GM18909 (cell line): ENCODE measurements around the gene GFOD2.

Experiments
- ATAC-seq: cut with Tn5 transposase; IDR thresholded peaks from one replicate; pipeline ENCODE4 v1.9.1; 2021; ENCODE audit warnings: mild to moderate bottlenecking; ENCODE audit not compliant: unreplicated experiment, poor library complexity

The GFOD2 gene

DNA sequence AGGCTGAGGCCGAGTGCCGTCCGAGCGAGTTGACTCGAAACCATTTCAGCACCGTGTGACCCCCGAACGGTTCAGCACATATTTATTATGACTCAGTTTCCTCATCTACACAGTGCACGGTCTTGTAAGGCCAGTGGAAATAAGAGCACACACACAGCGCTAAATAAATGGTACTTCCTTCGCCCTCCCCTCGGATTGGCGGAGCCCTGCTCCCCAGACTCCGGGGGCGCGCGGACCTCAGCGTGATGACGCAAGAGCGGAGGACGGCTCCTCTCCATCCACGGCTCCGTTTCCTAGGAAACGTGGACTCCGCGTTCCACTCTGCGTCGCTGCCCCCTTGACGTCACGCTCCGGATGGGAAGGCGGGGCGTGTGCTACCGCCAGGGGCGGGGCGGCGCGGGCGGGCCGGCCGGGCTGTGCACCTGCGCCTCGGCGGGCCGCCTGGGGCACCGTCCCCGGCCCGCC is 58.5 kb downstream of the GFOD2 start, which contains the start of gene PARD6A:
TSS of gene PARD6A (plus strand) at position 397 of the 465 bp plus-strand sequence. CDS start 79 bp downstream, outside the sequence.
- peak; percentile 81 for ATAC-seq

DNA sequence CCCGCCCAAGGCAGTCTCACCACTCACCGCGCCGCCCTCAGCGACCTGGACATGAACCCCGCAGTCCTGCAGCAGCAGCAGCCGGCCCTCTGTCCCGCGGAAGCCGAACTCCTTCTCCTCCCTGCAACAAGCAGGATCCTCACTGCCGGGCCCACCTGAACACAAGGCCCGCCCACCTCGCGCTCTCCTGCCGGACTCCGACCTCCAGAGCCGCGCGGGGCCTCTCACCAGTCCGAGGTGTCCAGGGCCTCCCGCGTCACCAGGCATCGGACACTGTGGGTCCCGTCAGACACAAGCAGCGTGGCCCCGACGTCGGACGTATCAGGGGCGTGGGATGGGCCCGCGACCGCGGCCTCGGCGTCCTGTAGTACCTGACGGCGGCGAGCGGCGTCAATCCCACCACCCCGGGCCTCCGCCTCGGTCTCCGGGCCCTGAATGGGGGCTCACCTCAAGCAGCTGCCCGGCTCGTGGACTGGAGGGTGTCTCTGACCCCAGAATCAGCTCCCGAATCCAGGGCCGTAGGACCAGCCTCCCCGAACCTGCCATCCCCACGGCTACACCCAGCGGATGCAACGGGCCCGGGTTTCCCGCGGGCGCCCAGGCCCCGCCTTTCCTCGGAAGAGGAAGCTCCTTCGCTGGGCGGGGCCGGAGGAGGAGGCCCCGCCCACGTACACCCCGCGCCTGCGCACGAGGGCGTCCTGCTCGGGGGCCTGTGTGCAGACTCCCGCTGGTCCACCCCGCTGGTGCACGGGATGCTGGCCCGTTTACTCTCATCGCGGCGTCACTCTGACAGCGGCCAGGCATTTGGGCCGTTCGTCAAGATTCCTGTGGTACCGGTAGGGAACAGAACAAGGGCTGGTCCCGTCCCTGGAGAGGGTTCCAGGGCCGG is 59.2 kb downstream of the GFOD2 start, which contains the start of gene ACD:
TSS of gene ACD (minus strand) at position 586 of the 889 bp plus-strand sequence. CDS start at position 546, 40 bp downstream.
- peak; percentile 53 for ATAC-seq

DNA sequence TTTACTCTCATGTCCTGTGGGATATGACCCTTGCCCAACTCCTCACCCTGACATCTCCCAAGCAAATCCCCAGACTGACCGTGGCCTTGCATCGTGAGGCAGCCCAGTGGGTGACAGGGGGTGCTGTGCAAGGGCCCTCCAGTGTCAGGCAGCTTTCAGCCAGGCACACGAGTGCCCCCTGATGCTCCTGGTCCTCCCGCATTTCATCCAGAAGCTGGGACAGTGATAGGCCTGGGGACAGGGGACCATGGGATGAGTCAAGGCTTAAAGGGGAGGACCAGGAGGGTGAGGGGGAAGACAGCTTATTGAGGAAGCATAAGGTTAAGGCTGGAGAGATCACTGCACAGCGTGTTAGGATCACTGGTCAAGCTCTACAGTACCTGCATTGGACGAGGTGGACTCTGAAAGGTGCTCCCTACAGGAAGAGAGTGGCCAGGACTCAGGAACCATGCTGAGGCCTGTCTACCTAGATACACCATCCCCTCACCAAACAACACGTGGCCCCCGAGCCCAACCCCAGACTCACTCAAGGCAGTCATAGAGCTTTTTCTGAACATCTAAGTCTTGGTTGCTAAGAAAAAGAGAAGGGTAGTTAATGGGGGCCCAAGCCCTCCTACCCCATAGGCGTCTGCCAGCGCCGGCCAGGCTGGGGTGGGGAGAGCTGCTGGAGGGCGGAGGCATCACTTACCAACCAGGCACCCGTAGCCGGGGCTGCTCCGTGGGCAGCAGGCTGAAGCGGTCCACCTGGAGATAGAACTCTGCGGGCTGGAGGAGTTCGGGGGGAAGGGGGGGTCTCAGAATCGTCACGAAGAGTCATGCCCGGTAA is 60.1 kb downstream of the GFOD2 start:
- ATAC-seq: no peak

DNA sequence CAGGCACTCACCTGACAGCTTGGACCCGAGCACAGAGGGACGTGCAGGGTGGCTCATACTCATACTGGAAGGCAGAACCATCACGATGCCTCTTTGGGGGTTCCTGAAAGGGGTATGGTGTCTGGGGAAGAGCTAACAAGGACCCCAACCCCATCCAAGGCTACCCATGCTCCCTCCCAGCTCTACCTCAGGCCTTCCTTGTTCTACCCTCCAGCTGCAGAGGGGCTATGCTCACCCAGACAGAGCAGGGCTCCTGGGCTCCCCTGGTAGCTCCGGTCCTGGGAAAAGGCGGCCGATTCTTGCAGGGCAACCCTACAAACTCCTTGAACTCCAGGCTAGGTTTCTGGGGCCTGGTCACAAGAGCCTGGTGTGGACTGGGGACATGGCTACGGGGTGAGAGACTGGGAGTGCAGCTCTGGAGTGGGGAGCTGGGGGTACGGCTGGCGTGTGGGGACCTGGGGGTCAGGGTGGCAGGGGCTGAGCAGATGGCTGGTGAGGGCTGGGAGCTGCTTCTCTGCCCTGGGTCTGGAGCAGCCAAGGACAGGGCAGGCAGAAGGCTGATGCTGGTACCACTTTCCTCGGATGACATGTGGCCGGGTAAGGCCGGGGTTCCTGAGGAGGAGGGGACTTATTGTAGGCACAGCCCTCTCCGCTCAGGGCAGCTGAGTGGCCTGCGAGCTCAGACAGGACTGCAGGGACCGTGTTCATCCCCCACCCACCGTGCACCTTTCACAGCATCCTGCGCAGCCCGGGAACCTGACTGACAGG is 61.2 kb downstream of the GFOD2 start:
- no peak for ATAC-seq

DNA sequence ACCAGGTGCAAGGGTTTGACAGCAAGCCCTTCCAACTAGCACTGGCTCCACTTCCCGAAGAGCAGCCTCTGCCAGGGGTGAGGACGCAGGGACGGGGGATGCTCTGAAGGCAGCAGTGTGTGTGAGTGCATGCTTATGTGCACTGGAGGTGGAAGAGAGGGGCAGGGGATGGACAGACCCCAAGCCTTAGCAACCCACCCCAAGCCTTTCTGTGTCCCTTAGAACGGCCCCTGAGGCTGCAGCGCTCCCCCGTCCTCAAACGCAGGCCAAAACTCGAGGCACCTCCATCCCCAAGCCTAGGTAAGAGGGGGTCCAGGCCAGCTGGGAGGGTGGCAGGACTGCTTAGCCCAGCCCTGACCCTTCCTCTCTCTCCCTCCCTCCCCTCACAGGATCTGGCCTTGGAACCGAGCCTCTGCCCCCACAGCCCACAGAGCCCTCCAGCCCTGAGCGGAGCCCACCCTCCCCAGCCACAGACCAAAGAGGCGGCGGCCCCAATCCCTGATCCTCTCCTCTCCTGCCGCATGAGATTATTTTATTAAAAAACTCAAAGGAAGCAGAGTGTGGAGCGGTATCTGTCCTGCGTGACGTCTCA is 62.0 kb downstream of the GFOD2 start:
- no peak for ATAC-seq

DNA sequence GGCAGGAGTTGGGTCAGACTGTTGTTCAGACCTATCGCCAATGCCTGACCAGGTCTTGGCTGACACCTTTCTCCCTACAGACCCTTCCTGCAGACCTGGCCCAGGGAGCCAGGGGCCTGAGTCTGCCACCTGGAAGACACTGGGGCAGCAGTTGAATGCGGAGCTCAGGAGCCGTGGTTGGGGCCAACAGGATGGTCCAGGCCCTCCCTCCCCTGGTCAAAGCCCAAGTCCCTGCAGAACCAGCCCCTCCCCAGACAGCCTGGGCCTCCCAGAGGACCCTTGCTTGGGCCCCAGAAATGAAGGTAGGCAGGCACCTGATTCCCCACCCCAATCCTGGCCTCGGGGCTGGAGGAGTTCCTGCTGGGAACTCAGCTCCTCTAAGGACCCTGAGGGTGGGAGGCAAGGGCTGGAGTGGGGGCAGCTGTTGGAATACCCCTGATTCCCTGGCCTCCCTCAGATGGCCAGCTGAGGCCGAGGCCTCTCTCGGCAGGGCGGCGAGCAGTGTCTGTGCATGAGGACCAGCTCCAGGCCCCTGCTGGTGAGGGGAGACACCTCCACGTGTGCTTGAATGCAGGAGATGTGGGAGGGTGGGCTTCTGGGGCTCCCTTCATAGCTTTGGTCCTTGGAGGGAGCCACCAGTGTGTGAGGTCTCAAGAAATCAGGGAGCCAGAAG is 62.6 kb downstream of the GFOD2 start:
- ATAC-seq: no peak

DNA sequence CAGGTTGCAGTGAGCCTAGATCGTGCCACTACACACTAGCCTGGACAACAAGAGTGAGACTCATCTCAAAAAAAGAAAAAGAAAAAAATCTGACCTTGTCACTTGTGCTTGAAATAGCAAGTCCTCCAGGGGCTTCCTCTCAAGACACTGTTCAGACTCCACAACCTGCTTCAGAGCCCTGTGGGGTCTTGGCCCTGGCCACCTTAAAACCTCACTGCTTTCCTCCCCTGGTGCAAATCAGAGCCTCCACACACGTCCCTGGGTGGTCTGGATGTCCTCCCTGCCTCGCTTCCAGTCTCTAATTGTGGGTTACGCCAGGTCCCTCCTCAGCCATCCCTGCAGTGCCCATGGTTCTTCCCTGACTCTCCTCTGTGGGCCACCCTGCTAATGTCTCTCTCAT is 63.8 kb downstream of the GFOD2 start:
- no peak for ATAC-seq

DNA sequence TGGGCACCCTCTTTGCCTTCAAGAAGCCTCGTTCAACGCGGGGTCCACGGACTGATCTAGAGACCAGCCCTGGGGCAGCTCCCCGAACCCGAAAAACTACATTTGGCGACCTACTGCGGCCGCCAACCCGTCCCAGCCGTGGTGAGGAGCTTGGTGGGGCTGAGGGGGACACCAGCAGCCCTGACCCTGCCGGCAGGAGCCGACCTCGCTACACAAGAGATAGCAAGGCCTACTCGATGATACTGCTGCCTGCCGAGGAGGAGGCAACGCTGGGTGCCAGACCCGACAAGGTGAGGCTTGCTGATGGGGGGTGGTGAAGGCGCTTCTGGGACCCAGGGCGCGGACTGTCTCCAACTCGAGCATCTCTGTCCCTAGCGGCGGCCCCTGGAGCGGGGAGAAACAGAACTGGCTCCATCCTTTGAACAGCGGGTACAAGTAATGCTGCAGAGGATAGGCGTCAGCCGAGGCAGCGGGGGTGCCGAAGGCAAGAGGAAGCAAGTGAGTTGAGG is 64.7 kb downstream of the GFOD2 start:
- no peak for ATAC-seq

DNA sequence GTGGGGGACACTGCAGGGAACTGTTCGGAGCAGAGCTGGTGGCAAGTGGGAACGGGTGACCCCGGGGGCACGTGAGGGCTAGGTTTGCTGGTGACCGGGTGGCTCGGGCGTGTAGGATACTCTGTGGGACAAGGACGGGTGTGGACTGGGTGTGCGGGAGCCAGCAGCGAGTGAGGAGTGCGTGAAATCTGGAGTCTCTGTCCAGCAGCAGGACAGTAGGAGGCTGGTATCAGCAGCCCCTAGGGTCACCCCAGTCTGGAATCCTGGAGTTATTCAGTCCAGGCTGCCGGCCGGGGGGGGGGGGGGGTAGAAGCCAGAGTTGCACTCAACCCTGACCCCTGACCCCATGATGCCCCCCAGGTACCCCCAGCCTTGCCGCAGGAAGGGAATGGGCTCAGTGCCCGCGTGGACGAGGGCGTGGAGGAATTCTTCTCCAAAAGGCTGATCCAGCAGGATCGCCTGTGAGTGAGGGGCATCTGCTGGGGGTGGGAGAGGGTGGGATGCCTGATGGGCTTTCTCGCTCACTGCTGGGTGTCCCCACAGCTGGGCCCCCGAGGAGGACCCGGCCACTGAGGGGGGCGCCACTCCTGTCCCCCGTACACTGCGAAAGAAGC is 65.2 kb downstream of the GFOD2 start:
- ATAC-seq: no peak

DNA sequence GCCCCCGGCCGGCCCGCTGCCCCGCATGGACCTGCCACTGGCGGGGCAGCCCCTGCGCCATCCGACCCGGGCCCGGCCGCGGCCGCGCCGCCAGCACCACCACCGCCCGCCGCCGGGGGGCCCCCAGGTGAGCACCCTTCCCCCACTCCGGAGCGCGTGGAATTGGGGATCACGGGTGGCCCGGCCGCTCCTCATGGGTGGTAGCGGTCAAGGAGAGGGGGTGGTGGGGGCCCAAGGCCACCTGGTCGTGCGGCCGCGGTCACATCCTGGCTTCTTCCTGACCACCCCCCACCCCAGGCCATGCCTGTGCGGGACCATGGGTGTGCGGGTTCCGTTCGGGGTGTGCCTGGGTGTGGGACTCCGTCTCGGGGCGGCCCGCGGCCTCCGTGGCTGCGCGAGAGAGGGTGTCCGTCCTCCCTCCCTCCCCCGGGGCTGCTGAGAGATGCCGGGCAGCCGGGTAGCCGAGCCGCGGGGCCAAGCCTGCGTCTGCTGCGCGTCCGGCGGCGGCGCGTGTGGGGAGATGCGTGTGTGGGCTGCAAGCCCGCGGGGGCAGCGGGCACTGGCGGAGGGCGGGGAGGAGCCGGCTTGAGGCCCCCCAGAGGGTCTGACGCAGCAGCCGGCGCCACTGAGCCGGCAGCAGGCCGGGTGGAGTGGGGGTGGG is 65.9 kb downstream of the GFOD2 start:
- no peak for ATAC-seq

DNA sequence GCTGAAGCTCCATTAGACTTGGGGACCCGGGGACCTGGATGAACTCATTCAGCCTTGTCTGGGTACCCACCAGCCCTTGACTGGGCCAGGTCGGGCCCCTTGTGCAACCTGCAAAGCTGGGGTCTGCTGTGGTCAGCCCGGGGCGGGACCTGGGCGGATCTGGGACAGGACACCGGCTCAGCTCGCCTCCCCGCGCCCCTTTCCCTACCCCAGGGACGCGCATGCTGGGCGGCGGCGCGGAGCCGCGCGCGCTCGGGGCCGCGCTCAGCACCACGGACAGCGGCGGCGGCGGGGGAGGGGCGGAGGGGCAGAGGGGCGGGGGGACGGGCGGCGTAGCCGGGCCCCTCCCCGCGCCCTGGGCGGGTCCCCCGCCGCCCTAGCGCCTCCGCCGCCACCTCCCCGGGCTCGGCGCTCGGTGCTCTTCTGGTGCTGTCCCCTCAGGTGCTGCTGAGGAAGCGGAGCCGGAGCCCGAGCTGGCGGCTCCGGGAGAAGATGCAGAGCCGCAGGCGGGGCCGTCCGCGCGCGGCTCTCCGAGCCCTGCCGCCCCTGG is 66.5 kb downstream of the GFOD2 start:
- ATAC-seq: no peak

DNA sequence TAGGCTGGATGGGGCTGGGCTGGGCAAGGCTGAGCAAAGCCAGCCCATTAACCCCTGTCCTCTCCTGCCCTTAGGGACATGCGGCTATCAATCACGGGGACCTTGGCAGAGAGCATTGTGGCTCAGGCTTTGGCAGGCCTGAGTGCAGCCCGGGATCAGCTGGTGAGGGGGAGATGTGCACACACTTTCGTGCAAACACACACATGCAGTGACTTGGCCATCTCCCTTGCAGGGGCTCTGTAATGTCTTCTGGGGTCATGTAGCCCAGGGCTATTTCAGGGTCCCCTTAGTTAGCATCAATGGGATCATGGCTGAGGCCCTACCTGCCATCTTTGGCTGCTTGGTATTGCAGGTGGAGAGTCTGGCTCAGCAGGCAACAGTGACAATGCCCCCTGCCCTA is 67.3 kb downstream of the GFOD2 start:
- ATAC-seq: no peak

DNA sequence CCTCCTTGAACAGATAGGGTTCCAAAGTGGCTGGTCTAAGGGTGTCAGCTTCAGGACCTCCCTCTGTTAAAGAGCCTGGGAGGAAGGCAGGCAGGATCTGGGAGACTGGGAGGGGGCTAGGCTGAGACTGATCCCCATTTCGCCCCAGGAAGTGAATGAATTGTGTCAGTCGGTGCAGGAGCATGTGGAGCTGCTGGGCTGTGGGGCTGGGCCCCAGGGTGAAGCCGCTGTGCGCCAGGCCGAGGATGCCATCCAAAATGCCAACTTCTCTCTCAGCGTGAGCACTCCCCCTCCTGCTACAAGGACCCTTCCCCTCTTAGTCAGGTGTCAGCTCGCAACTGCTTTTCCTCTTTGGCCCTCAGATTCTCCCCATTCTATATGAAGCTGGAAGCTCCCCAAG is 68.1 kb downstream of the GFOD2 start:
- no peak for ATAC-seq

DNA sequence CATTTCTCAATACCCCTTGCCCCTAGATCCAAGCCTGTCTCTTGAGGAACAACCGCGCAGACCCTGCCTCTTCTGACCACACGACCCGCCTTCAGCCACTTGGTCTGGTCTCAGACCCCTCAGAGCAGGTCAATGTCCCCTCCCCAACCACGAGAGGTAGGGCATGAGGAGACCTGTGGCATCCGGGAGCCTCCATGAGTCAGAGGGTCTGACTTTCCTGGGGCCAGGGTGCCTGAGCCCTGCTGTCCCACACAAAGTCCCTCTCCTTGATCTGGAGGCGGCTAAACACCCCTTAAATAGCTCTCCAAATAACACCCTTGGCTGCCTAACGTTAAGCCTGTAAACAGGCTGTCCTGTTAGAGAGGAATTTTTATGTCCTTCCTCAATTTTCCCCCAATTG is 69.1 kb downstream of the GFOD2 start:
- ATAC-seq: no peak

DNA sequence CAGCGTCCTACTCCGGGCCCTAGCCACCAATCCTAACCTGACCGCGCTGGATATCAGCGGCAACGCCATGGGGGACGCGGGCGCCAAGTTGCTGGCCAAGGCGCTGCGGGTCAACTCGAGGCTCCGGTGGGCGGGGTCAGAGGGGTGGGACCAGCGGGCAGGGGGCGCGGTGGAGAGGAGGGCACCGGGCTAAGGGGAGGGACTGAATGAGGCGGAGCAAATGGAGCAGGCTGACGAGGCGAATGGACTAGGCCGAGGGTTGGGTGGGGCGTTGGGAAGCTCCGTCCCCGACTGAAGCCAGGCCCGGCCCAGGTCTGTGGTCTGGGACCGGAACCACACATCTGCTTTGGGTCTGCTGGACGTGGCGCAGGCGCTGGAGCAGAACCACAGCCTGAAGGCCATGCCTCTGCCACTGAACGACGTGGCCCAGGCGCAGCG is 69.6 kb downstream of the GFOD2 start:
- ATAC-seq: no peak

DNA sequence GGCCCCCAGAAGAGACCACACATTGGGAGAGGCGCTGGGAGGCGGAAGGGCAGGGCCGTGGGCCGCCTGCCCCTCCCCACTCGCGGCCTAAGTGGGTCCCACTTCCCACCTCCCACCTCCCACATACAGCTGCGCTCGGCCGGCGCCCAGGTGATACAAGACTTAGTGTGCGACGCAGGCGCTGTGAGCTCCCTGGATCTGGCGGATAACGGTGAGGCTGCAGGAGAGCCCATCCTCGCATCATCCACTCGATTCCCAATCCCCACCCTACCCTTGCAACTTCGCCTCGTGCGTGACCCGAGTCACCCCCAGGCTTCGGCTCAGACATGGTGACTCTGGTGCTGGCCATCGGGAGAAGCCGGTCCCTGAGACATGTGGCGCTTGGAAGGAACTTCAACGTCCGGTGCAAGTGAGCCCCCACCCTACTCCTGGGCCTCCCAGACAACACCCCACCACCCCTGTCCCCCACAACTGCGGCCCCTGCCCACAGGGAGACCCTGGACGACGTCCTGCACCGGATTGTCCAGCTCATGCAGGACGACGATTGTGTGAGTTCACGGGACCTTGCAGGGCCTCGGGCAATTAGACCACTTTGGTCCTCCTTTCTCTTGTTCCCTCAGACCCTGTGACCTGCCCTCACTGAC is 70.2 kb downstream of the GFOD2 start:
- ATAC-seq: no peak

DNA sequence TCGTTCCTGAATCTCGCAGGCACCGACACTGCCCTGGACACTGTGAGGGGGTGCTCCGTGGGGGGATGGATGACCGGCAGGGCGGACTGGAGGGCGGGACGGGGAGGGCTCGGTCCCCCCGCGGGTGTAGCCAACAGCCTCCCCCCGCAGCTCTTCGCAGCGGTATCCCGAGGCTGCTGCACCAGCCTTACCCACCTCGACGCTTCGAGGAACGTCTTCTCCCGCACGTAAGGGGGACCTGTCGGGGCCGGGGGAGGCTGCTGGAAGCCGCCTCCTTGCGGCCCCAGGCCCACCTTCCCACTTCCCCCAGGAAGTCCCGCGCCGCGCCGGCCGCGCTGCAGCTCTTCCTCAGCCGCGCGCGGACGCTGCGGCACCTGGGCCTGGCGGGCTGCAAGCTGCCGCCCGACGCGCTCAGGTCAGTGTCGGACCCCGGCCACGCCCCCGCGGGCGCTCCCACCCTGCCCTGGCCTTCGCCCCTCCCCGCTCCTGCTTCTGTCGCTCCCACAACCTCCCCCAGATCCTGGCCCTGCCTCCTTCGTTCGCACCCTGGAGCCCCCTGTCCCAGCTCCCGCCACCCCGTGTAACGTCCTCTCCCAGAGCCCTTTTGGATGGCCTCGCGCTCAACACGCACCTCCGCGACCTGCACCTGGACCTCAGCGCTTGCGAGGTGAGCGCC is 70.9 kb downstream of the GFOD2 start:
- no peak for ATAC-seq
